ENCODE measurements around the gene MED13. TPM values are rescaled to one million over a fixed set of nuclear protein-coding genes. Genes with fewer than 3 reads are reported as not detected.

The MED13 gene
- polyA plus RNA-seq, 3 donors = 2.1 to 32.0 (median 5.0) TPM

DNA sequence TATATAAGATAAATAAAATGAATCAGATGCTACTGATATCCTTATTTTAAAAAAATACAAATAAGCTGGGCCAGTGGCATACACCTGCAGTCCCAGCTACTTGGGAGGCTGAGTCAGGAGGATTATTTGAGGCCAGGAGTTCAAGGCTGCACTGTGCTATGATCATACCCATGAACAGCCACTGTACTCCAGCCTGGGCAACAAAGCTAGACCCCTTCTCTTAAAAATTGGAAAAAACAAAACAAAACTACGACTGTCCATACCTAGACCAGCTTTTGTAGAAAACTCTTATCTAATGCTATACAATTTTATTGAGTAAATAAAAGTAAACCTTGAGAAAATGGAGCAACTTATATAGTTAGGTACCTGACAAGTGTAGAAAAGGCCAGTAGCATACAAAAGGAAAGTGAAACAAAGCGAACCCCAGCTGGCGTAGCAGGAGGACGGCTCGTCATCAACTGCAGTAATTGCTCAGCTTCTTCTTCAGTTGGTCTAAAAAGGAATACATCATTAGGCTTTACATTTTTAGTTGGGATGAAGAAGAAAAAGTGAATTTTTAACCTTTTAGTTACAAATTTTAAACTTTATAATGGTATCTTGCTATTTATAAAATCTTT, 160.9 kb downstream of the MED13 start:
- Histone ChIP-seq H3K4me3 (replicated peaks in 1 of 3; ENCODE audit: low read depth in 2 of 3, low read length in 3 of 3) (no peak overlapping the region), H2AFZ (ENCODE audit: insufficient read depth, low read depth, low read length, poor library complexity, severe bottlenecking) (no peak overlapping the region), H3K27me3 (ENCODE audit: control insufficient read depth in 2 of 2, insufficient read depth in 2 of 2, low read length in 2 of 2) (no peaks in the 10 kb centered on the region), H3K36me3 (replicated peaks in 1 of 2; ENCODE audit: control insufficient read depth in 1 of 2, insufficient read depth in 2 of 2, low read length in 2 of 2) (peaks cover 65 to 86% of the 10 kb centered on the region in 2 donors), H3K79me2 (ENCODE audit: insufficient read depth, low read length) (no peaks in the 10 kb centered on the region), H3K9ac (ENCODE audit: insufficient read depth, low read length, poor library complexity, severe bottlenecking) (no peak overlapping the region), H3K9me3 (replicated peaks in 1 of 2; ENCODE audit: control insufficient read depth in 1 of 2, insufficient read depth in 1 of 2, low read length in 2 of 2) (no peaks in the 10 kb centered on the region), H3K4me1 (ENCODE audit: control insufficient read depth in 1 of 2, insufficient read depth in 2 of 2, low read length in 2 of 2) (no peaks in the 10 kb centered on the region), H4K20me1 (ENCODE audit: insufficient read depth, low read length) (no peaks in the 10 kb centered on the region), H3K4me2 (replicated peaks; ENCODE audit: extremely low read depth, low read length, poor library complexity, severe bottlenecking) (no peak overlapping the region), H3K27ac (ENCODE audit: low read depth in 1 of 2, low read length in 2 of 2) (no peak overlapping the region)
- no peaks in the 10 kb centered on the region for H3K4me1 Mint-ChIP-seq
- DNase-seq = no peak
- H3K27ac Mint-ChIP-seq = no peak overlapping the region
- 100% methylated on average over 4 of the region's 5 CpGs for WGBS (ENCODE audit: insufficient coverage)
- TF ChIP-seq, protein P1, sequence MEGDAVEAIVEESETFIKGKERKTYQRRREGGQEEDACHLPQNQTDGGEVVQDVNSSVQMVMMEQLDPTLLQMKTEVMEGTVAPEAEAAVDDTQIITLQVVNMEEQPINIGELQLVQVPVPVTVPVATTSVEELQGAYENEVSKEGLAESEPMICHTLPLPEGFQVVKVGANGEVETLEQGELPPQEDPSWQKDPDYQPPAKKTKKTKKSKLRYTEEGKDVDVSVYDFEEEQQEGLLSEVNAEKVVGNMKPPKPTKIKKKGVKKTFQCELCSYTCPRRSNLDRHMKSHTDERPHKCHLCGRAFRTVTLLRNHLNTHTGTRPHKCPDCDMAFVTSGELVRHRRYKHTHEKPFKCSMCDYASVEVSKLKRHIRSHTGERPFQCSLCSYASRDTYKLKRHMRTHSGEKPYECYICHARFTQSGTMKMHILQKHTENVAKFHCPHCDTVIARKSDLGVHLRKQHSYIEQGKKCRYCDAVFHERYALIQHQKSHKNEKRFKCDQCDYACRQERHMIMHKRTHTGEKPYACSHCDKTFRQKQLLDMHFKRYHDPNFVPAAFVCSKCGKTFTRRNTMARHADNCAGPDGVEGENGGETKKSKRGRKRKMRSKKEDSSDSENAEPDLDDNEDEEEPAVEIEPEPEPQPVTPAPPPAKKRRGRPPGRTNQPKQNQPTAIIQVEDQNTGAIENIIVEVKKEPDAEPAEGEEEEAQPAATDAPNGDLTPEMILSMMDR (IDR thresholded peaks at IDR 0.05) = no peak
- no peak overlapping the region for H3K4me3 Mint-ChIP-seq
- H3K9me3 Mint-ChIP-seq = no peaks in the 10 kb centered on the region
- intact Hi-C loops (cut with micrococcal nuclease) = no loop called here
- peaks cover 56 to 82% of the 10 kb centered on the region in 2 donors for H3K36me3 Mint-ChIP-seq
- peaks cover 0 to 1% (median 0%) of the 10 kb centered on the region in 3 donors for H3K27me3 Mint-ChIP-seq (ENCODE audit: low read depth in 3 of 3)

DNA sequence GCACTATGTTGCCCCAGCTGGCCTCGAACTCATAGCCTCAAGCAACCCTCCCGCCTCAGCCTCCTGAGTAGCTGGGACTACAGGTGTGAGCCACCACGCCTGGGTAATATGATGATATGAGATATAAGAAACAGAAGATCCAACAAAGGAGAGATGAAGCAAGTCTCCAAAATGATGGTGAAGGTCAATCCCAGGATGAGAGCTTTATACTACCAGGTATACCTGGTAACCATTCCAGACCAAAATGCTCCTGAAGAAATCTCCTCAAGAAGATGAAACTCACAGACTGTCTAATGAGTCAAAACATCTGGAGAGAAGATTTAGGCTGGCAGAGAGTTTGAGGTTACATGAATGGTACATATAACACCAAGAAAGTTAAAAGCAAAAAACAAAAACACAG, 161.8 kb downstream of the MED13 start:
- no peaks in the 10 kb centered on the region for H3K79me2 ChIP-seq (ENCODE audit: insufficient read depth, low read length)
- intact Hi-C loops (cut with micrococcal nuclease) = no loop called here
- H3K27me3 Mint-ChIP-seq (ENCODE audit: low read depth in 3 of 3) = peaks cover 0 to 1% (median 0%) of the 10 kb centered on the region in 3 donors
- H3K4me1 Mint-ChIP-seq = no peaks in the 10 kb centered on the region
- no peak overlapping the region for H3K27ac Mint-ChIP-seq
- no peaks in the 10 kb centered on the region for H4K20me1 ChIP-seq (ENCODE audit: insufficient read depth, low read length)
- no peaks in the 10 kb centered on the region for H3K9me3 ChIP-seq (replicated peaks in 1 of 2; ENCODE audit: control insufficient read depth in 1 of 2, insufficient read depth in 1 of 2, low read length in 2 of 2)
- no peaks in the 10 kb centered on the region for H3K9me3 Mint-ChIP-seq
- no peak overlapping the region for H2AFZ ChIP-seq (ENCODE audit: insufficient read depth, low read depth, low read length, poor library complexity, severe bottlenecking)
- no peak for DNase-seq
- no peaks in the 10 kb centered on the region for H3K4me1 ChIP-seq (ENCODE audit: control insufficient read depth in 1 of 2, insufficient read depth in 2 of 2, low read length in 2 of 2)
- H3K27ac ChIP-seq (ENCODE audit: low read depth in 1 of 2, low read length in 2 of 2) = no peak overlapping the region
- no peak overlapping the region for H3K4me2 ChIP-seq (replicated peaks; ENCODE audit: extremely low read depth, low read length, poor library complexity, severe bottlenecking)
- WGBS (ENCODE audit: insufficient coverage) = no CpG with 5 or more reads among the region's 3 CpGs
- peaks cover 63 to 88% of the 10 kb centered on the region in 2 donors for H3K36me3 ChIP-seq (replicated peaks in 1 of 2; ENCODE audit: control insufficient read depth in 1 of 2, insufficient read depth in 2 of 2, low read length in 2 of 2)
- H3K27me3 ChIP-seq (ENCODE audit: control insufficient read depth in 2 of 2, insufficient read depth in 2 of 2, low read length in 2 of 2) = no peaks in the 10 kb centered on the region
- H3K9ac ChIP-seq (ENCODE audit: insufficient read depth, low read length, poor library complexity, severe bottlenecking) = no peak overlapping the region
- H3K36me3 Mint-ChIP-seq = peaks cover 59 to 90% of the 10 kb centered on the region in 2 donors
- H3K4me3 ChIP-seq (replicated peaks in 1 of 3; ENCODE audit: low read depth in 2 of 3, low read length in 3 of 3) = no peak overlapping the region
- H3K4me3 Mint-ChIP-seq = no peak overlapping the region
- TF ChIP-seq, protein P1 (IDR thresholded peaks at IDR 0.05) = no peak

Measured in CD14-positive monocyte (primary cell).